Activated naive CD4-positive, alpha-beta T cell treated with anti-CD3 and anti-CD28 coated beads for 36 hours (primary cell): Measurements from ENCODE around the gene UGT1A10. TPM values are rescaled to one million over a fixed set of nuclear protein-coding genes. Genes with fewer than 3 reads are reported as not detected.
"Not testable (repeated sequence)": the region's sequence is repeated elsewhere in the genome, so short reads cannot be mapped to it uniquely, and the experiment has no call there.

ENCODE experiments used
- CTCF ChIA-PET: fragments of 350-600 bp; sonication (Branson Sonifier 250); formaldehyde crosslinking; loops from one replicate; lab custom pipeline; 2021; ENCODE audit warnings: antibody characterized with exemption; lab: Charles Lee
- DNase-seq: peaks from one replicate; pipeline ENCODE4 v3.0.0-alpha.2; 2020
- H3K27ac Mint-ChIP-seq: one replicate; pipeline ENCODE4 v1.8.0; 2021; ENCODE audit warnings: mild to moderate bottlenecking, mixed read lengths
- H3K27me3 Mint-ChIP-seq: one replicate; pipeline ENCODE4 v1.8.0; 2021; ENCODE audit warnings: low read depth, mixed read lengths
- H3K36me3 Mint-ChIP-seq: one replicate; pipeline ENCODE4 v1.8.0; 2021; ENCODE audit warnings: low read depth, mixed read lengths
- H3K4me1 Mint-ChIP-seq: one replicate; pipeline ENCODE4 v1.8.0; 2021; ENCODE audit warnings: low read depth, mixed read lengths
- H3K4me3 Mint-ChIP-seq: one replicate; pipeline ENCODE4 v1.8.0; 2021; ENCODE audit warnings: mild to moderate bottlenecking, moderate library complexity, mixed read lengths
- H3K9me3 Mint-ChIP-seq: one replicate; pipeline ENCODE4 v1.8.0; 2021; ENCODE audit warnings: mixed read lengths
- intact Hi-C: fragments of 100-400 bp; cut with micrococcal nuclease; formaldehyde crosslinking; loops from one replicate; pipeline ENCODE4 v1.15.1; 2023
- total RNA-seq, 2 experiments: library from RNA; stranded (reverse); gene quantifications; one replicate each; pipeline ENCODE4 v1.2.3, GENCODE V29; 2021

The UGT1A10 gene
- total RNA-seq, 2 experiments from 2014 or later, result not detected

- peaks cover 10% of the 10 kb centered on the region for H3K27me3 Mint-ChIP-seq
- DNase-seq, H3K36me3 Mint-ChIP-seq, CTCF ChIA-PET, H3K27ac Mint-ChIP-seq, H3K4me3 Mint-ChIP-seq, intact Hi-C loops, H3K9me3 Mint-ChIP-seq, H3K4me1 Mint-ChIP-seq: not testable (repeated sequence)
These were observed 100.8 kb downstream of the UGT1A10 start for GRCh38 chr2:233736868-233737653.

DNA sequence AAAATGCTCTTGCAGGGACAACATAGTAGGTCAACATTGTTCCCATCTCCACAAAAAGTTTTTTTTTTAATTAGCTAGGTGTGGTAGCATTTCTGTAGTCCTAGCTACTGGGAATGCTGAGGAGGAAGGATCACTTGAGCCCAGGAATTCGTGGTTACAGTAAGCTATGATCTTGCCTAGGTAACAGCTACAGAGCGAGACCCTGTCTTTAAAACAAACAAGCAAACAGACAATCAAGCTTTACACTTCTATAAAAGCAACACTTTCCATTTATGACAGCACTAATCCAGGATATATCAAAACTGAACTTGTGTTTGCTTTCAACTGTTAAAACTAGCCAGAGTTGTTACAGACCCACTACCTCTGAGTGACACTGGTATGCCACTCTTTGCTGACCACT is 104.6 kb downstream of the UGT1A10 start:
- Mint-ChIP-seq H3K4me1 (no peaks in the 10 kb centered on the region), H3K9me3 (no peaks in the 10 kb centered on the region), H3K36me3 (no peaks in the 10 kb centered on the region), H3K27ac (no peak overlapping the region), H3K27me3 (peaks cover 8% of the 10 kb centered on the region), H3K4me3 (no peak overlapping the region)
- DNase-seq, result no peak
- CTCF ChIA-PET, result interaction anchor here (0.7 kb wide), 1 partner anchor 783 kb away, joined by 3 read pairs; no protein-coding TSS in a partner anchor
- intact Hi-C loops, result no loop called here

GRCh38 chr2:233743464-233744259 is 107.4 kb downstream of the UGT1A10 start:
- Mint-ChIP-seq H3K36me3 (no peaks in the 10 kb centered on the region), H3K4me3 (no peak overlapping the region), H3K27ac (no peak overlapping the region), H3K27me3 (peaks cover 7% of the 10 kb centered on the region), H3K9me3 (no peaks in the 10 kb centered on the region), H3K4me1 (no peaks in the 10 kb centered on the region)
- DNase-seq, result no peak
- CTCF ChIA-PET, result no interaction called here
- intact Hi-C loops, result no loop called here

DNA sequence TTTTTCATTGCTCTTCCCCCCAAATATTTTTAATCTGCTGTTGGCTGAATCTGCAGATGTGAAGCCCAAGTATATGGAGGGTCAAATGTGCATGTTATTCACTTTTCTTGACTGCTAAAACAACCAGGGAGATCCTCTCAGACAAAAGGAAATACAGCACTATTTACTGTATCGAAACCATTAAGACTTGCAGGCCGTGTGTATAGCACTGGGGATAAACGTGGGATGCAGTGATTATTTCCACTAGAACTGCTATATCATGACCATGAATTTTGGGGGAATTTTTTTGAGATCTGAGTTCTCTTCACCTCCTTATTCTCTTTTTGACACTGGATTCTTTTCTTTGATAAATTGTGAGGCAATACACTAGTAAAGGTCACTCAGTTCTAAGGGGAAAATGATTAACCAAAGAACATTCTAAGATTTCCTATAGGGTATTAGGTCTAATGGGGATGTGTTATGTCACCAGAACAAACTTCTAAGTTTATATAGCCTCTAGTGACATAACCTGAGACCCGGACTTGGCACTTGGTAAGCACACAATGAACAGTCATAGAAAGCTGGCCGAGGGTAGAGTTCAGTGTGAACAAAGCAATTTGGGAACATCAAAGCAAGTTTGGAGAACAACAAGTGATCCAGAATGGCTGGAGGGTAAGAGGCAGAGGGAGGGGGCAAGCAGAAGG is 109.0 kb downstream of the UGT1A10 start:
- Mint-ChIP-seq H3K36me3 (no peaks in the 10 kb centered on the region), H3K4me3 (no peak overlapping the region), H3K9me3 (peaks cover 1% of the 10 kb centered on the region), H3K27ac (no peak overlapping the region), H3K4me1 (no peaks in the 10 kb centered on the region), H3K27me3 (peaks cover 7% of the 10 kb centered on the region)
- intact Hi-C loops, result no loop called here
- DNase-seq, result no peak
- CTCF ChIA-PET, result no interaction called here

- DNase-seq, intact Hi-C loops, H3K4me1 Mint-ChIP-seq, H3K27me3 Mint-ChIP-seq, H3K27ac Mint-ChIP-seq, CTCF ChIA-PET, H3K36me3 Mint-ChIP-seq, H3K9me3 Mint-ChIP-seq, H3K4me3 Mint-ChIP-seq: not testable (repeated sequence)
These were observed 109.6 kb downstream of the UGT1A10 start for GRCh38 chr2:233745838-233746237.

- peaks cover 4% of the 10 kb centered on the region for H3K9me3 Mint-ChIP-seq
- no peak for DNase-seq
- H3K27ac Mint-ChIP-seq, result no peak overlapping the region
- no peak overlapping the region for H3K4me3 Mint-ChIP-seq
- CTCF ChIA-PET, result no interaction called here
- H3K36me3 Mint-ChIP-seq, result no peaks in the 10 kb centered on the region
- H3K27me3 Mint-ChIP-seq, result peaks cover 5% of the 10 kb centered on the region
- intact Hi-C loops, result no loop called here
- no peaks in the 10 kb centered on the region for H3K4me1 Mint-ChIP-seq
These were observed 110.4 kb downstream of the UGT1A10 start for GRCh38 chr2:233746475-233747282.

DNA sequence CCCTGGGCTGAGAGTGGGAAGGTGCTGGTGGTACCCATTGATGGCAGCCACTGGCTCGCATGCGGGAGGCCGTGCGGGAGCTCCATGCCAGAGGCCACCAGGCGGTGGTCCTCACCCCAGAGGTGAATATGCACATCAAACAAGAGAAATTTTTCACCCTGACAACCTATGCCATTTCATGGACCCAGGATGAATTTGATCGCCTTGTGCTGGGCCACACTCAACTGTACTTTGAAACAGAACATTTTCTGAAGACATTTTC is 111.0 kb downstream of the UGT1A10 start:
- CTCF ChIA-PET, result no interaction called here

GRCh38 chr2:233750689-233751088 is 114.4 kb downstream of the UGT1A10 start:
- peaks cover 12% of the 10 kb centered on the region for H3K27me3 Mint-ChIP-seq
- intact Hi-C loops, CTCF ChIA-PET, H3K36me3 Mint-ChIP-seq, DNase-seq, H3K9me3 Mint-ChIP-seq, H3K27ac Mint-ChIP-seq, H3K4me1 Mint-ChIP-seq, H3K4me3 Mint-ChIP-seq: not testable (repeated sequence)

More for the DNA sequence above, 111.0 kb downstream of the UGT1A10 start:
- intact Hi-C loops, result no loop called here
- Mint-ChIP-seq H3K27ac (no peak overlapping the region), H3K36me3 (no peaks in the 10 kb centered on the region), H3K4me3 (no peak overlapping the region), H3K9me3 (peaks cover 4% of the 10 kb centered on the region), H3K27me3 (peaks cover 5% of the 10 kb centered on the region), H3K4me1 (no peaks in the 10 kb centered on the region)
- DNase-seq, result no peak

DNA sequence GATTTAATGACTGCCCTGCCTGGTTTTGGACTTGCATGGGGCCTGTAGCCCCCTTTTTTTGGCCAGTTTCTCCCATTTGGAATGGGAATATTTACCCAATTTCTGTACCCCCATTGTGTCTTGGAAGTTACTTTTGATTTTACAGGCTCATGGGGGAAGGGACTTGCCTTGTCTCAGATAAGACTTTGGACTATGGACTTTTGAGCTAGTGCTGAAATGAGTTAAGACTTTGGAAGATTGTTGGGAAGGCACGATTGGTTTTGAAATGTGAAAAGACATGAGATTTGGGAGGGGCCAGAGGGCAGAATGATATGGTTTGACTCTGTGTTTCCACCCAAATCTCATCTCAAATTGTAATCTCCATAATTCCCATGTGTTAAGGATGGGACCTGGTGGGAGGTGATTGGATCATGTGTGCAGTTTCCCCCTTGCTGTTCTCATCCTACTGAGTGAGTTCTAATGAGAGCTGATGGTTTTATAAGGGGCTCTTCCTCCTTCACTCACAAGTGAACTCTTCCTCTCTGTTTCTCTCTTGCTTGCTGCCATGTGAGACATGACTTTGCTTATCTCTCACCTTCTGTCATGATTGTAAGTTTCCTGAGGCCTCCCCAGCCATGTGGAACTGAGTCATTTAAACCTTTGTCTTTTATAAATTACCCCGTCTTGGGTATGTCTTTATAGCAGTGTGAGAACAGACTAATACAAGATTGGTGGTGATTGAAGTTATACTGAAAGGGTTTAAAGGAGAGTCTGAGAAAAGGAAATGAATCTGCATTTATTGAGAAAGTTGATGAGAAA is 115.2 kb downstream of the UGT1A10 start:
- CTCF ChIA-PET, H3K27ac Mint-ChIP-seq, H3K9me3 Mint-ChIP-seq: not testable (repeated sequence)

GRCh38 chr2:233754872-233755611 is 118.8 kb downstream of the UGT1A10 start:
- H3K27me3 Mint-ChIP-seq, result peaks cover 7% of the 10 kb centered on the region
- no peak overlapping the region for H3K27ac Mint-ChIP-seq
- H3K4me3 Mint-ChIP-seq, result no peak overlapping the region
- no peak for DNase-seq
- intact Hi-C loops, result no loop called here
- H3K36me3 Mint-ChIP-seq, result no peaks in the 10 kb centered on the region
- no peaks in the 10 kb centered on the region for H3K4me1 Mint-ChIP-seq
- H3K9me3 Mint-ChIP-seq, result peaks cover 4% of the 10 kb centered on the region
- CTCF ChIA-PET, result no interaction called here

More for the DNA sequence above, 115.2 kb downstream of the UGT1A10 start:
- H3K36me3 Mint-ChIP-seq, H3K4me1 Mint-ChIP-seq, intact Hi-C loops, H3K4me3 Mint-ChIP-seq, DNase-seq: not testable (repeated sequence)
- peaks cover 12% of the 10 kb centered on the region for H3K27me3 Mint-ChIP-seq

DNA sequence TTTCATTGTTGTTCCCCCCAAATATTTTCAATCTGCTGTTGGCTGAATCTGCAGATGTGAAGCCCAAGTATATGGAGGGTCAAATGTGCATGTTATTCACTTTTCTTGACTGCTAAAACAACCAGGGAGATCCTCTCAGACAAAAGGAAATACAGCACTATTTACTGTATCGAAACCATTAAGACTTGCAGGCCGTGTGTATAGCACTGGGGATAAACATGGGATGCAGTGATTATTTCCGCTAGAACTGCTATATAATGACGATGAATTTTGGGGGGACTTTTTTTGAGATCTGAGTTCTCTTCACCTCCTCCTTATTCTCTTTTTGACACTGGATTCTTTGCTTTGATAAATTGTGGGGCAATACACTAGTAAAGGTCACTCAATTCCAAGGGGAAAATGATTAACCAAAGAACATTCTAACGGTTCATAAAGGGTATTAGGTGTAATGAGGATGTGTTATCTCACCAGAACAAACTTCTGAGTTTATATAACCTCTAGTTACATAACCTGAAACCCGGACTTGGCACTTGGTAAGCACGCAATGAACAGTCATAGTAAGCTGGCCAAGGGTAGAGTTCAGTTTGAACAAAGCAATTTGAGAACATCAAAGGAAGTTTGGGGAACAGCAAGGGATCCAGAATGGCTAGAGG is 120.3 kb downstream of the UGT1A10 start:
- CTCF ChIA-PET, result no interaction called here
- no peak overlapping the region for H3K4me3 Mint-ChIP-seq
- H3K36me3 Mint-ChIP-seq, result no peaks in the 10 kb centered on the region
- no peak overlapping the region for H3K27ac Mint-ChIP-seq
- DNase-seq, result no peak
- H3K4me1 Mint-ChIP-seq, result no peaks in the 10 kb centered on the region
- peaks cover 7% of the 10 kb centered on the region for H3K27me3 Mint-ChIP-seq
- intact Hi-C loops, result no loop called here
- peaks cover 1% of the 10 kb centered on the region for H3K9me3 Mint-ChIP-seq
